Middle frontal gyrus (tissue), 1 donor: ENCODE data around the gene KIAA0232.

Experiments used
- DNase-seq: peaks from one replicate; pipeline ENCODE4 v3.0.0-alpha.2; 2015; ENCODE audit warnings: low spot score; ENCODE audit errors: extremely low spot score

The KIAA0232 gene

GRCh38 chr4:6845574-6845973 is 63.0 kb downstream of the KIAA0232 start:
- DNase-seq: no peak

DNA sequence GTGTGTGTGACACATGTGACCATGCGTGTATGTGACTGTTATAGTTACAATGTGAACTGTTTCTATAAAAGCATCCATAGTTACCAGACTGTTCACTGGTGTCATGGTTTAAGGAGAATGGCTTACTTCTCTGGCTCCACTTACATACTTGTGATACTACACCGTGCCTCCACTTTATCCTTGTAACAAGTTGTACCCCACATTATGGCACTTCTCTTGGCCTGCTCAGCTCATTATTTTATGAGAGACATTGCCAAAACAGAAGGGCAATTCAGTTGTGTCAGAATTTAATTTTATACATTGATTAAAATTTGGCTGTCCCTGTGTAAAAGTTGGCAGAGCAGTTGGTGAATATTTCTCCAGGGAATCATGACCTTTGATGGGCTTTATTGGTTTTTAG is 64.7 kb downstream of the KIAA0232 start:
- DNase-seq: no peak

GRCh38 chr4:6848717-6849305 is 66.3 kb downstream of the KIAA0232 start:
- no peak for DNase-seq

DNA sequence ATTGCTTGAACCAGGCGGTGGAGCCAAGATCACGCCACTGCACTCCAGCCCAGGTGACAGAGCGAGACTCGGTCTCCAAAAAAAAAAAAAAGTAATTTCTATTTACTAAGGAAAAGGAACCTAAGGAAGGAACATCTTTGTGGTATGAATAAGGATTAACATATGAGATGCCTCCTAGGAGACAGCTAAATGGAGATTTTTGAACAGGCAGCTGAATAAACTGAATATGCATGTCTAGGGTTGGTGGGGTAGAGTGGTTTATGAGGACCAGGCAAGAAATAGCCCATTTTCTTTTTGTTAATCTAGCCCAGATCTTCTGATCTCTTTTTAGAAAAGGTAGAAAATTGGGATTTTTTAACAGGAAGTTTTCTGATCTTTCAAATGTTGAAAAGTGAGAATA is 67.2 kb downstream of the KIAA0232 start:
- DNase-seq: no peak

DNA sequence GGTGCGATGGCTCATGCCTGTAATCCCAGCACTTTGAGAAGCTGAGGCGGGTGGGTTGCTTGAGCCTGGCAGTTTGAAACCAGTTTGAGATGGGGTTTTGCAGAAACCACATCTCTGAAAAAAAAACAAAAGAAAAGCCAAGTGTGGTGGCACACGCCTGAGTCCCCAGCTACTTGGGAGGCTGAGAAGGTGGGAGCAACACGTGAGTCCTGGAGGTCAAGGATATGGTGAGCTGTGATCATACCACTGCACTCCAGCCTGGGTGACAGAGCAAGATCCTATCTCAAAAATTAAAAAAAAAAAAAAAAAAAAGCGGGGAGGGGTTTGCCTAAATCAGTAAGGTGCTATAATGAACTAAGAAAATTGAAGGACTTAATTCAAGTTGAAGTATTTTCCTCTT is 68.9 kb downstream of the KIAA0232 start:
- DNase-seq: no peak

- DNase-seq: no peak
These were observed 69.4 kb downstream of the KIAA0232 start for GRCh38 chr4:6851962-6852361.

DNA sequence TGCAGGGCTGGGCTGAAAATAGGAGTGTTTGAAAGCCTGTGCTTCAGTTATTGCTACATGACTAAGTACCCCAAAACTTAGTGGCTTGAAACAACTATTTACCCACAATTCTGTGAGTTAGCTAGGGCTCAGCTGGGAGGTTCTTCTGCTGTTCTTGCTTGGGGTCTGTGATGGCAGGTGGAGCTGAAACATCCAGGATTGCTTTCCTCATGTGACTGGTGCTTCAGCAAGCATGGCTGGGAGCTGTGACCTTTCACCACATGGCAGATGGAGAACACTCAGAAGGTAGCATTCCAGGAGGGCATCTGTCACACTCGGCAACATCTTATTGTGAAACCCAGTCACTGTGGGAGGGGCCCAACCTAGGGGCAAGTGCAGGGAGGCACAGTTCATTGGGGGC is 70.1 kb downstream of the KIAA0232 start:
- DNase-seq: no peak

- no peak for DNase-seq
These were observed 71.7 kb downstream of the KIAA0232 start for GRCh38 chr4:6854098-6854744.

- DNase-seq: no peak
These were observed 73.3 kb downstream of the KIAA0232 start for GRCh38 chr4:6855692-6856297.

- DNase-seq: no peak
These were observed 73.9 kb downstream of the KIAA0232 start for GRCh38 chr4:6856391-6856790.

- DNase-seq: no peak
These were observed 74.7 kb downstream of the KIAA0232 start for GRCh38 chr4:6857009-6857882.

DNA sequence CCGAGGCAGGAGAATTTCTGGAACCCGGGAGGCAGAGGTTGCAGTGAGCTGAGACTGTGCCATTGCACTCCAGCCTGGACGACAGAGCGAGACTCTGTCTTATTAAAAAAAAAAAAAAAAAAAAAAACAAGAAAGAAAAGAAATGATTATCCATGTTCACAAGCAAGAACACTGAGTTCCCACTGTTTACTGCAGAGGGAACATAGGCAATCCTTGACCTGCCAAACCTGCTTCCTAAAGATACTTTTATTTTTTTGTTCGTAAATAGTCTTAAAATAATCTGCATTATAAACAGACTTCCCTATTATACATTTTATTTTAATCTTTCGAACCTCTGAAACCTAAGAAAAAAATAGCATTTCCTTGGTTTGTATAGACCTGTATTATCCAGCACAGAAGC is 76.5 kb downstream of the KIAA0232 start:
- DNase-seq: no peak

GRCh38 chr4:6859543-6859942 is 77.0 kb downstream of the KIAA0232 start:
- DNase-seq: no peak

- no peak for DNase-seq
These were observed 85.9 kb downstream of the KIAA0232 start for GRCh38 chr4:6868386-6868785.

GRCh38 chr4:6869944-6870343 is 87.4 kb downstream of the KIAA0232 start:
- DNase-seq: no peak

GRCh38 chr4:6873291-6873690 is 90.8 kb downstream of the KIAA0232 start:
- DNase-seq: no peak

GRCh38 chr4:6873792-6874461 is 91.4 kb downstream of the KIAA0232 start:
- DNase-seq: no peak

- DNase-seq: no peak
These were observed 92.5 kb downstream of the KIAA0232 start for GRCh38 chr4:6874981-6875380.

DNA sequence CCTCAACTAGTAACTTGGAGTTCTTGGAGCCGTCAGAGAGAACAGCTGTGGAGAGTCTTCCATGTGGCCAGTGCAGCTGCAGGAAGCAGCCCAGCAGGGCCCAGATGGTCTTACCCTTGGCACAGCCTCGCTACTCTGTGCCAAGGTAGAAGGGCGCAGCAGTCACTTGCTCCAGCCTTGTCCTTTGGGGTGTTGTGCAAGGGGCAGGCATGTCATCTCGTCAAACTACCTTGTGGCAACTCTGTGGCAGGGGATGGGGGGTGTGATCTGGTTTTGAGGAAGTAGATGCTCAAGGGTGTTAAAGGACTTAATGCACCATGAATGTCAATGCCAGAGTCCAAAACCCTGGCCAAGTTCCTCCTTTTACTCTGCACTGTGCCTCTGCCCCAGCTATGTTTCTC is 92.9 kb downstream of the KIAA0232 start:
- DNase-seq: no peak

- no peak for DNase-seq
These were observed 93.9 kb downstream of the KIAA0232 start for GRCh38 chr4:6876440-6876839.

DNA sequence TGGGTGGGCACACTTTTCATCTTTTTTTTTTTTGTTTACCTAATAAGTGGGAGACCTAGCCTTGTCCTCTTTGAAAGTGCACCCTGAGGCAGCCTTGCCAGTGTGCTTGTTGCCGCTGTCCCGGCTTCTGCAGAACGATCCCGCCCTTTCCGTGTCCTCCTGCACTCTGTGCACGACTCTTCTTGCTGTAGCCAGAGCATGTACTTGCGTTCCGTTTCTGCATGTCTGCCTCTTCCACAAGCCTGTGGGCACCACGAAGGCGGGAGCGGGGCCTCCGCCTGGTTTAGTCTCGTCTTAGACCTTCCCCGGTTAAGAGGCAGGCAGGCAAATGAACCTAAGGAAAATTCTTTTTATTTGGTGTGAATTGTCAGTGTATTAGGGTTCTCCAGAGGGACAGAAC is 94.5 kb downstream of the KIAA0232 start:
- DNase-seq: no peak
